Endothelial cell of umbilical vein (primary cell): ENCODE data around the gene TNFSF13. TPM values are rescaled to one million over a fixed set of nuclear protein-coding genes. Genes with fewer than 3 reads are reported as not detected.

Experiments used
- BruUV-seq: library from RNA; stranded (reverse); fragments of 400-500 nt; replicated peaks from 2 replicates; lab custom pipeline; 2021; lab: Mats Ljungman, UMichigan
- CTCF ChIA-PET: fragments of 300-600, 350-600 bp; sonication (Branson Sonifier 250); formaldehyde crosslinking; loops from one replicate; lab custom pipeline; 2021; ENCODE audit warnings: antibody characterized with exemption, inconsistent platforms; lab: Charles Lee
- POLR2A ChIA-PET: fragments of 300-600, 350-600 bp; sonication (Branson Sonifier 250); formaldehyde crosslinking; loops from one replicate; lab custom pipeline; 2021; ENCODE audit warnings: antibody characterized with exemption, inconsistent platforms; lab: Charles Lee
- DNase-seq: peaks from one replicate; pipeline ENCODE4 v3.0.0-alpha.2; 2011; ENCODE audit warnings: low read depth, low spot score
- FAIRE-seq: peaks from 2 replicates; lab custom pipeline; 2011; peaks lifted over from hg19 to GRCh38; lab: Jason Lieb, UNC
- H2AFZ ChIP-seq: 2 replicates; pipeline ENCODE4 v1.6.0; 2012; ENCODE audit warnings: low read depth, low read length, control low read depth, inconsistent platforms
- H3K27ac ChIP-seq: 2 replicates; pipeline ENCODE4 v1.5.1; 2011; ENCODE audit warnings: low read depth, mild to moderate bottlenecking, control low read depth, low read length, moderate library complexity; ENCODE audit not compliant: insufficient read depth
- H3K27me3 ChIP-seq, 2 experiments: 2 replicates each; pipeline versions ENCODE4 v1.6.0 to v1.6.1; 2011; ENCODE audit warnings: low read length in 2 of 2, mixed read lengths in 1 of 2; ENCODE audit not compliant: control insufficient read depth in 2 of 2, insufficient read depth in 2 of 2
- H3K36me3 ChIP-seq, 2 experiments: 2 replicates in 1 of 2; 3 replicates in 1 of 2; pipeline ENCODE4 v1.5.1; 2011; ENCODE audit warnings: low read length in 2 of 2, mild to moderate bottlenecking in 1 of 2, moderate library complexity in 1 of 2; ENCODE audit not compliant: control insufficient read depth in 2 of 2, insufficient read depth in 2 of 2; ENCODE audit errors: extremely low read depth in 1 of 2
- H3K4me1 ChIP-seq: 3 replicates; pipeline ENCODE4 v1.5.1; 2011; ENCODE audit warnings: mild to moderate bottlenecking, low read length; ENCODE audit not compliant: control insufficient read depth, insufficient read depth; ENCODE audit errors: extremely low read depth
- H3K4me2 ChIP-seq: 2 replicates; pipeline ENCODE4 v1.6.1; 2011; ENCODE audit warnings: low read length, control low read depth, mixed read lengths; ENCODE audit not compliant: insufficient read depth
- H3K4me3 ChIP-seq, 3 experiments: fragments of 200-600 bp in 1 of 3; sonication (generic), shearing (Covaris generic) in 1 of 3; replicated peaks in 1 of 3; 2 replicates each; pipeline ENCODE4 v1.5.1; 2011 to 2016; ENCODE audit warnings: control low read depth in 3 of 3, low read length in 3 of 3, mild to moderate bottlenecking in 2 of 3, inconsistent platforms in 1 of 3, low read depth in 1 of 3, moderate library complexity in 1 of 3; ENCODE audit not compliant: insufficient read depth in 1 of 3
- H3K79me2 ChIP-seq: 2 replicates; pipeline ENCODE4 v1.6.0; 2012; ENCODE audit warnings: low read length, inconsistent platforms; ENCODE audit not compliant: control insufficient read depth, insufficient read depth
- H3K9ac ChIP-seq: replicated peaks from 2 replicates; pipeline ENCODE3; 2011; ENCODE audit warnings: low read length, control low read depth; ENCODE audit not compliant: insufficient read depth; ENCODE audit errors: extremely low read depth
- H3K9me1 ChIP-seq: replicated peaks from 3 replicates; pipeline ENCODE4 v1.6.0; 2011; ENCODE audit warnings: mild to moderate bottlenecking, low read length; ENCODE audit not compliant: control insufficient read depth, insufficient read depth; ENCODE audit errors: extremely low read depth
- H3K9me3 ChIP-seq: replicated peaks from 2 replicates; pipeline ENCODE4 v1.5.1; 2012; ENCODE audit warnings: low read length, inconsistent platforms; ENCODE audit not compliant: control insufficient read depth, insufficient read depth
- H4K20me1 ChIP-seq: replicated peaks from 2 replicates; pipeline ENCODE3; 2011; ENCODE audit warnings: mild to moderate bottlenecking, low read length; ENCODE audit not compliant: control insufficient read depth, insufficient read depth; ENCODE audit errors: extremely low read depth
- EZH2 ChIP-seq: IDR thresholded peaks from 2 replicates; pipeline ENCODE4 v1.6.1; 2012; ENCODE audit warnings: borderline replicate concordance, low read depth, mild to moderate bottlenecking, moderate library complexity, low read length, inconsistent platforms; ENCODE audit not compliant: severe bottlenecking
- FOS ChIP-seq: IDR thresholded peaks from 2 replicates; pipeline ENCODE4 v1.6.1; 2011; ENCODE audit warnings: mild to moderate bottlenecking, low read length, moderate library complexity, borderline replicate concordance; ENCODE audit not compliant: insufficient read depth
- GATA2 ChIP-seq: IDR thresholded peaks from 2 replicates; pipeline ENCODE4 v1.7.0; 2011; ENCODE audit warnings: low read depth, mild to moderate bottlenecking, moderate library complexity, mixed read lengths, low read length; ENCODE audit not compliant: insufficient read length, insufficient read depth
- JUN ChIP-seq: IDR thresholded peaks from 2 replicates; pipeline ENCODE4 v1.6.1; 2011; ENCODE audit warnings: borderline replicate concordance, low read depth; ENCODE audit not compliant: insufficient read length, insufficient read depth
- MYC ChIP-seq: IDR thresholded peaks from one replicate; pipeline ENCODE4 v1.6.1; 2011; ENCODE audit warnings: mild to moderate bottlenecking, low read depth, low read length
- POLR2A ChIP-seq: IDR thresholded peaks from 2 replicates; pipeline ENCODE4 v1.6.1; 2012; ENCODE audit warnings: low read depth, mild to moderate bottlenecking, control low read depth, low read length
- POLR2AphosphoS5 ChIP-seq: IDR thresholded peaks from 2 replicates; pipeline ENCODE4 v1.6.1; 2012; ENCODE audit warnings: low read depth, mild to moderate bottlenecking, control low read depth, low read length, moderate library complexity; ENCODE audit not compliant: insufficient read depth
- dilution Hi-C: fragments of 300-500 bp; cut with MboI; formaldehyde crosslinking; loops from one replicate; pipeline ENCODE4 v1.15.0; 2019; ENCODE audit warnings: low sequenced_read_pairs; ENCODE audit not compliant: extremely low pct_ligation_motif_present
- intact Hi-C: fragments of 100-400 bp; cut with micrococcal nuclease; formaldehyde crosslinking; loops from one replicate; pipeline ENCODE4 v1.10.0; 2022
- polyA plus RNA-seq, 4 experiments: library from polyadenylated mRNA; depleted of rRNA in 3 of 4; stranded (reverse) in 3 of 4; unstranded in 1 of 4; fragments of >200 nt; gene quantifications; 2 replicates each; pipeline versions ENCODE4 v1.2.1 to v1.2.3, GENCODE V29; 2011 to 2012; ENCODE audit warnings: missing spikeins in 1 of 4
- total RNA-seq: library from RNA; stranded (reverse); gene quantifications from 2 replicates; pipeline ENCODE4 v1.2.3, GENCODE V29; 2021
- TF ChIP-seq, protein P1 (sequence below): IDR thresholded peaks from 2 replicates; pipeline ENCODE4 v1.6.1; 2011; ENCODE audit not compliant: insufficient read depth, insufficient read length
- TF ChIP-seq, protein P2 (sequence below), 2 donors: IDR thresholded peaks; 1 replicate in 1 of 2; 2 replicates in 1 of 2; pipeline ENCODE4 v1.5.1; 2011; ENCODE audit warnings: low read length in 2 of 2, mild to moderate bottlenecking in 2 of 2, moderate library complexity in 2 of 2, control low read depth in 1 of 2, inconsistent platforms in 1 of 2, low read depth in 1 of 2; ENCODE audit not compliant: insufficient read depth in 1 of 2; ENCODE audit errors: extremely low read depth in 1 of 2

TNFSF13 gene
- total and polyA plus RNA-seq, 2 donors (not counting 3 experiments of a cell fraction or from before 2014, with no cell fraction given), result 3.6 to 5.4 TPM

DNA sequence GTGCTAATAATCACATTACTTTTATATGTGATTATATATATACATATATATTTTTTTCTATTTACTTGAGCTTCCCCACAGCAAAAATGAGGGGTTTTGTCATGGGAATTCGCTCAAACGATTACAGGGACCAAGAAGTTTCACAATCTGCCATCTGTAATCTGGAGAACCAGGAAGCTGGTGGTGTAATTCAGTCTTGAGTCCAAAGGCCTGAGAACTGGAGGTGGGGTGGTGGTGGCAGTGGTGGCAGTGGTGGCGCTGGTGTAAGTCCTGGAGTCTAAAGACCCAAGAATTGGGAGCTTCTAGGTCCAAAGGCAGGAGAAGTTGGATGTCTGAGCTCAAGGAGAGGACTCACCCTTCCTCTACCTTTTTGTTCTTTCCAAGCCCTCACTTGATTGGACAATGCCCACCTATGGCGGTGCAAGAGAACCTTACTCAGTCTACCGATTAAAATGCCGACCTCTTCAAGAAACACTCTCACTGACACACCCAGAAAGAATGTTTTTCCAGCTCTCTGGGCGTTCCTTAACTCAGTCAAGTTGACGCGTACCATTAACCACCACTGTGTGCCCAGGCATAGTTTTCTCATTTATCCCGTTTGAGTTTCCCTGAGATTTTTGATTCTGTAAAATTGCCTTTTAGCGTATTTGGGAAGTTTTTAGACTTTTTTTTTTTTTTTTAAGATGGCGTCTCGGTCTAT, 42.5 kb upstream of the TNFSF13 start:
- H3K27ac ChIP-seq, result no peak overlapping the region
- FAIRE-seq, result no peak
- H3K4me1 ChIP-seq, result no peaks in the 10 kb centered on the region
- no peaks in the 10 kb centered on the region for H3K79me2 ChIP-seq
- dilution Hi-C loops (no loop called here), intact Hi-C loops (no loop called here)
- H3K4me2 ChIP-seq, result no peak overlapping the region
- H3K4me3 ChIP-seq, result no peak overlapping the region
- POLR2A ChIA-PET, result no interaction called here
- CTCF ChIA-PET, result interaction anchor here (0.8 to 5.7 kb wide), 9 partner anchors 9 to 73 kb away, joined by 3 to 314 read pairs (median 5); partner anchors contain the start of genes SENP3, TNFSF12 and TNFSF13
- TF ChIP-seq POLR2A (no peak), MYC (no peak), JUN (no peak), EZH2 (no peak), GATA2 (no peak), POLR2AphosphoS5 (no peak), FOS (no peak)
- TF ChIP-seq, protein P1, sequence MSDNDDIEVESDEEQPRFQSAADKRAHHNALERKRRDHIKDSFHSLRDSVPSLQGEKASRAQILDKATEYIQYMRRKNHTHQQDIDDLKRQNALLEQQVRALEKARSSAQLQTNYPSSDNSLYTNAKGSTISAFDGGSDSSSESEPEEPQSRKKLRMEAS, result no peak
- TF ChIP-seq, protein P2, sequence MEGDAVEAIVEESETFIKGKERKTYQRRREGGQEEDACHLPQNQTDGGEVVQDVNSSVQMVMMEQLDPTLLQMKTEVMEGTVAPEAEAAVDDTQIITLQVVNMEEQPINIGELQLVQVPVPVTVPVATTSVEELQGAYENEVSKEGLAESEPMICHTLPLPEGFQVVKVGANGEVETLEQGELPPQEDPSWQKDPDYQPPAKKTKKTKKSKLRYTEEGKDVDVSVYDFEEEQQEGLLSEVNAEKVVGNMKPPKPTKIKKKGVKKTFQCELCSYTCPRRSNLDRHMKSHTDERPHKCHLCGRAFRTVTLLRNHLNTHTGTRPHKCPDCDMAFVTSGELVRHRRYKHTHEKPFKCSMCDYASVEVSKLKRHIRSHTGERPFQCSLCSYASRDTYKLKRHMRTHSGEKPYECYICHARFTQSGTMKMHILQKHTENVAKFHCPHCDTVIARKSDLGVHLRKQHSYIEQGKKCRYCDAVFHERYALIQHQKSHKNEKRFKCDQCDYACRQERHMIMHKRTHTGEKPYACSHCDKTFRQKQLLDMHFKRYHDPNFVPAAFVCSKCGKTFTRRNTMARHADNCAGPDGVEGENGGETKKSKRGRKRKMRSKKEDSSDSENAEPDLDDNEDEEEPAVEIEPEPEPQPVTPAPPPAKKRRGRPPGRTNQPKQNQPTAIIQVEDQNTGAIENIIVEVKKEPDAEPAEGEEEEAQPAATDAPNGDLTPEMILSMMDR (IDR thresholded peaks at IDR 0.05; ENCODE audit: extremely low read depth in 1 of 2, insufficient read depth in 1 of 2, low read depth in 1 of 2, low read length in 2 of 2), result no peak
- DNase-seq, result no peak
- peaks cover 14 to 33% of the 10 kb centered on the region in 2 experiments for H3K36me3 ChIP-seq
- no peaks in the 10 kb centered on the region for H3K27me3 ChIP-seq
- no peaks in the 10 kb centered on the region for H3K9me1 ChIP-seq
- no peaks in the 10 kb centered on the region for H4K20me1 ChIP-seq
- H3K9me3 ChIP-seq, result no peaks in the 10 kb centered on the region
- no TSS peak for BruUV-seq
- H2AFZ ChIP-seq, result no peak overlapping the region
- no peak overlapping the region for H3K9ac ChIP-seq
